Prostate gland (tissue), 2 donors: ENCODE data around the gene MBP. TPM values are rescaled to one million over a fixed set of nuclear protein-coding genes. Genes with fewer than 3 reads are reported as not detected.

ENCODE experiments used
- DNase-seq: peaks from one replicate; pipeline ENCODE4 v3.0.0-alpha.2; 2019; ENCODE audit warnings: low spot score
- H3K27ac ChIP-seq, 2 donors: fragments of 200-600 bp; sonication (generic); 2 replicates each; pipeline ENCODE4 v1.5.1; 2017 to 2019
- H3K27me3 ChIP-seq: fragments of 200-600 bp; sonication (generic); replicated peaks from 2 replicates; pipeline ENCODE4 v1.5.1; 2019; ENCODE audit not compliant: insufficient read depth
- H3K36me3 ChIP-seq, 2 donors: fragments of 200-600 bp; sonication (generic); 1 replicate in 1 of 2; 2 replicates in 1 of 2; pipeline versions ENCODE4 v1.5.1 to v1.8.1; 2017 to 2019
- H3K4me1 ChIP-seq: fragments of 200-600 bp; sonication (generic); replicated peaks from 2 replicates; pipeline ENCODE4 v1.5.1; 2019
- H3K4me3 ChIP-seq, 2 donors: fragments of 200-600 bp; sonication (generic); 2 replicates each; pipeline ENCODE4 v1.5.1; 2017 to 2019
- H3K9me3 ChIP-seq: fragments of 200-600 bp; sonication (generic); 2 replicates; pipeline ENCODE4 v1.5.1; 2017
- CTCF ChIP-seq, 4 experiments: fragments of 200-600 bp in 2 of 4; fragments of 450-650 bp in 2 of 4; sonication (generic) in 2 of 4; IDR thresholded peaks; 1 replicate in 3 of 4; 2 replicates in 1 of 4; pipeline ENCODE4 v1.5.1; 2016 to 2019; ENCODE audit warnings: antibody characterized with exemption in 4 of 4, mild to moderate bottlenecking in 2 of 4, moderate library complexity in 2 of 4
- POLR2A ChIP-seq: fragments of 450-650 bp; IDR thresholded peaks from one replicate; pipeline ENCODE4 v1.6.1; 2016; ENCODE audit warnings: antibody characterized with exemption, mild to moderate bottlenecking
- POLR2AphosphoS5 ChIP-seq: sonication (generic); formaldehyde crosslinking; IDR thresholded peaks from one replicate; pipeline ENCODE4 v1.6.1; 2017; ENCODE audit warnings: antibody characterized with exemption
- WGBS: methylation state at CpG from one replicate; pipeline ENCODE4 v1.1.5; 2018; 5-methylcytosine and 5-hydroxymethylcytosine counted together
- intact Hi-C: fragments of 100-400 bp; cut with DNase I; formaldehyde crosslinking; loops from one replicate; pipeline ENCODE4 v1.14.2; 2022
- total RNA-seq, 2 donors: library from RNA; depleted of rRNA; stranded (reverse); fragments of >200 nt; gene quantifications; one replicate each; pipeline ENCODE4 v1.1.0, GENCODE V29; 2016

The MBP gene
- total RNA-seq, 2 donors from 2014 or later, result 19.8 to 43.5 TPM

- Histone ChIP-seq H3K27ac (no peak overlapping the region), H3K4me3 (no peak overlapping the region), H3K36me3 (no peaks in the 10 kb centered on the region), H3K27me3 (no peaks in the 10 kb centered on the region), H3K4me1 (peaks cover 5% of the 10 kb centered on the region), H3K9me3 (no peaks in the 10 kb centered on the region)
- TF ChIP-seq POLR2A (no peak), CTCF (IDR thresholded peaks at IDR 0.05) (no peak), POLR2AphosphoS5 (no peak)
- intact Hi-C loops, result no loop called here
- WGBS, result 89% methylated on average over 16 of the region's 16 CpGs
- DNase-seq, result no peak
Measured at GRCh38 chr18:77135339-77136075, 2.9 kb upstream of the MBP start.

GRCh38 chr18:77134611-77135010, 2.0 kb upstream of the MBP start:
- no peak for DNase-seq
- no peaks in the 10 kb centered on the region for H3K36me3 ChIP-seq
- no peaks in the 10 kb centered on the region for H3K9me3 ChIP-seq
- WGBS, result 87% methylated on average over 4 of the region's 4 CpGs
- peaks cover 5% of the 10 kb centered on the region for H3K4me1 ChIP-seq
- no peak overlapping the region for H3K4me3 ChIP-seq
- intact Hi-C loops, result loop anchor here (5.0 kb wide), 1 partner anchor 78 kb away; no protein-coding TSS in a partner anchor
- H3K27me3 ChIP-seq, result no peaks in the 10 kb centered on the region
- TF ChIP-seq POLR2A (no peak), POLR2AphosphoS5 (no peak), CTCF (IDR thresholded peaks at IDR 0.05) (no peak)
- H3K27ac ChIP-seq, result no peak overlapping the region

- DNase-seq, result no peak
- no peaks in the 10 kb centered on the region for H3K36me3 ChIP-seq
- peak overlapping the region in 1 of 2 donors; percentile 88 for H3K27ac ChIP-seq
- no peak overlapping the region for H3K4me3 ChIP-seq
- no peaks in the 10 kb centered on the region for H3K27me3 ChIP-seq
- no peaks in the 10 kb centered on the region for H3K9me3 ChIP-seq
- TF ChIP-seq POLR2AphosphoS5 (no peak), CTCF (IDR thresholded peaks at IDR 0.05) (no peak), POLR2A (no peak)
- H3K4me1 ChIP-seq, result peaks cover 5% of the 10 kb centered on the region
- 55% methylated on average over 12 of the region's 12 CpGs for WGBS
- intact Hi-C loops, result loop anchor here (5.0 kb wide), 1 partner anchor 78 kb away; no protein-coding TSS in a partner anchor
Measured at GRCh38 chr18:77133835-77134496, 1.4 kb upstream of the MBP start.

GRCh38 chr18:77133051-77133834, 660 bp upstream of the MBP start:
- DNase-seq, result no peak
- Histone ChIP-seq H3K4me3 (peak overlapping the region; percentile 82 to 84), H3K36me3 (no peaks in the 10 kb centered on the region), H3K27ac (peak overlapping the region; percentile 88 to 92), H3K4me1 (peaks cover 5% of the 10 kb centered on the region), H3K9me3 (no peaks in the 10 kb centered on the region), H3K27me3 (no peaks in the 10 kb centered on the region)
- TF ChIP-seq POLR2AphosphoS5, result no peak
- no peak for TF ChIP-seq POLR2A
- TF ChIP-seq CTCF (IDR thresholded peaks at IDR 0.05), result no peak
- 51% methylated on average over 42 of the region's 44 CpGs for WGBS
- intact Hi-C loops, result loop anchor here (5.0 kb wide), 1 partner anchor 79 kb away; no protein-coding TSS in a partner anchor
